HG02884 (cell line): ENCODE data around the gene DOCK10.

ENCODE experiments used
- ATAC-seq: cut with Tn5 transposase; IDR thresholded peaks from one replicate; pipeline ENCODE4 v1.9.1; 2021; ENCODE audit warnings: mild to moderate bottlenecking, moderate library complexity; ENCODE audit not compliant: unreplicated experiment

DOCK10 gene

GRCh38 chr2:224736227-224736626 lies 306.0 kb downstream of the DOCK10 start:
- no peak for ATAC-seq

GRCh38 chr2:224734949-224735348 lies 307.3 kb downstream of the DOCK10 start:
- ATAC-seq, result peak; percentile 47

- no peak for ATAC-seq
Observed at GRCh38 chr2:224731665-224732064, 310.6 kb downstream of the DOCK10 start.

GRCh38 chr2:224729435-224729834 lies 312.8 kb downstream of the DOCK10 start:
- no peak for ATAC-seq

GRCh38 chr2:224724331-224724730 lies 317.9 kb downstream of the DOCK10 start:
- no peak for ATAC-seq

GRCh38 chr2:224723586-224724217 lies 318.6 kb downstream of the DOCK10 start:
- ATAC-seq, result no peak

GRCh38 chr2:224722770-224723169 lies 319.5 kb downstream of the DOCK10 start:
- ATAC-seq, result no peak

GRCh38 chr2:224722250-224722649 lies 320.0 kb downstream of the DOCK10 start:
- ATAC-seq, result no peak

- no peak for ATAC-seq
Observed at GRCh38 chr2:224716921-224717320, 325.3 kb downstream of the DOCK10 start.

- no peak for ATAC-seq
Observed at GRCh38 chr2:224716201-224716600, 326.1 kb downstream of the DOCK10 start, which contains the start of gene CCDC195. Gene CCDC195, minus strand, starts transcription at chr2:224716365. Its CDS starts 0 bp downstream, at chr2:224716365.
